ENCODE results near the gene ZC3H14.

DNA sequence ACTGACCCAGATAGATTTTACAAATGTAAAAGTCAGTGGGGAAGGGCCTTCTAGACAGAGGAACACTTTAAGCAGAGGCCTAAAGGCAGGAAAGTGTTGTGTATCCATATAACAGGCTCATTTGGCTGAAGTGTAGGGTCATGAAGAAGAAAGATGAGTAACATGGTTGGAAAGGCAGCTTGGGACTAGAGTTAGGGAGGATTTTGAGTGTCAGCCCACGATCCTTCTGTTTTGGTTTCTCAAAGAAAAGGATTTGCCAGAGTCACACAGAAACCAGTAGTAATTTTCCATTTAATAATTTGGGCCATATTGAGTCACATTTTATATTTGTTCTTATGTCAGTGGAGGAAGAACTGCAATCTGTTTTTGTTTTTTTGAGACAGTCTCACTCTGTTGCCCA is 76.4 kb downstream of the ZC3H14 start:
- TF ChIP-seq, protein P1, sequence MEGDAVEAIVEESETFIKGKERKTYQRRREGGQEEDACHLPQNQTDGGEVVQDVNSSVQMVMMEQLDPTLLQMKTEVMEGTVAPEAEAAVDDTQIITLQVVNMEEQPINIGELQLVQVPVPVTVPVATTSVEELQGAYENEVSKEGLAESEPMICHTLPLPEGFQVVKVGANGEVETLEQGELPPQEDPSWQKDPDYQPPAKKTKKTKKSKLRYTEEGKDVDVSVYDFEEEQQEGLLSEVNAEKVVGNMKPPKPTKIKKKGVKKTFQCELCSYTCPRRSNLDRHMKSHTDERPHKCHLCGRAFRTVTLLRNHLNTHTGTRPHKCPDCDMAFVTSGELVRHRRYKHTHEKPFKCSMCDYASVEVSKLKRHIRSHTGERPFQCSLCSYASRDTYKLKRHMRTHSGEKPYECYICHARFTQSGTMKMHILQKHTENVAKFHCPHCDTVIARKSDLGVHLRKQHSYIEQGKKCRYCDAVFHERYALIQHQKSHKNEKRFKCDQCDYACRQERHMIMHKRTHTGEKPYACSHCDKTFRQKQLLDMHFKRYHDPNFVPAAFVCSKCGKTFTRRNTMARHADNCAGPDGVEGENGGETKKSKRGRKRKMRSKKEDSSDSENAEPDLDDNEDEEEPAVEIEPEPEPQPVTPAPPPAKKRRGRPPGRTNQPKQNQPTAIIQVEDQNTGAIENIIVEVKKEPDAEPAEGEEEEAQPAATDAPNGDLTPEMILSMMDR (IDR thresholded peaks at IDR 0.05 in 4 of 5, conservative IDR thresholded peaks at IDR 0.05 in 1 of 5): no peak
- no peak for TF ChIP-seq POLR2A (IDR thresholded peaks at IDR 0.05)
